CD4-positive, alpha-beta T cell treated with Interleukin-21 for 1 hour (primary cell): ENCODE data around the gene NUP43.
"Not testable (repeated sequence)": the region's sequence is repeated elsewhere in the genome, so short reads cannot be mapped to it uniquely, and the experiment has no call there.

ENCODE experiments used
- DNase-seq: peaks from one replicate; pipeline ENCODE4 v3.0.0-alpha.2; 2020

NUP43 gene

DNA sequence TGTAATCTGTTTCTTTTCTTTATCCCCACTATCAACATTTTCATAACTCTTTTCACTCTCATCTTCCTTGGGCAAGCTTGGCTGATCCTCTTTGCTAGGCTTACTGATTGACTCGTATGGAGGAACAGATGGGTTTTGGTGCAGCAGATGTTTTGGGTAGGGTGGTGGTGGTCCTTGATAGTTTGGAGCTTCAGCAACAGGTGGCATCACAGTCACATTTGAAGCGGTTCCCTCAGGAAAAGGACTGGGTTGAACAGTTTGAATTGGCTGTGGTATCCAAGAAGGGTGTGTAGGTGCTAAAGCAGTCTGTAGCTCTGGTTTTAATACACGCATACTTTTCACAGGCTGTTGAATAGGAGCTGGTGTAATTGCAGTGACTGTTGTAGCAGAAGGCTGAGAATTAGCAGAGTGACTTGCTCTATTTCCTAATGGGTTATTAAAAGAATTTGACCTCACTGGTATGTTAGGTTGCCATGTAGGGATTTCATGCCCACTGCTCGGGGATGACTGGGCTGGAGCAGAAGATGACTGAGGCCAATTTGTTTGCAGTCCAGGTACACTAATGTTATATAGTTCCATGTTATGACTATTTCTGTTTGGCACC, 63.0 kb downstream of the NUP43 start:
- DNase-seq = no peak

DNA sequence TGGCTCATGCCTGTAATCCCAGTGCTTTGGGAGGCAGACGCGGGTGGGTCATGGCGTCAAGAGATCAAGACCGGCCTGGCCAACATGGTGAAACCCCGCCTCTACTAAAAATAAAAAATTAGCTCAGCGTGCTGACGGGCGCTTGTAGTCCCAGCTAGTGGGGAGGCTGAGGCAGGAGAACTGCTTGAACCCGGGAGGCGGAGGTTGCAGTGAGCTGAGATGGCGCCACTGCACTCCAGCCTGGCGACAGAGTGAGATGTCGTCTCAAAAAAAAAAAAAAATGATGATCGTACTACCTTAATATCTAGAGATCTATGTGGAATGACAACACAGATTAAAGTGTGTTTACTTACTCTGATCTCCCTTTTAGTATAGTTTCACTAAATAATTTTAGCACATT, 64.5 kb downstream of the NUP43 start:
- DNase-seq = not testable (repeated sequence)

- DNase-seq = no peak
Measured at GRCh38 chr6:149681209-149681608, 65.1 kb downstream of the NUP43 start.

DNA sequence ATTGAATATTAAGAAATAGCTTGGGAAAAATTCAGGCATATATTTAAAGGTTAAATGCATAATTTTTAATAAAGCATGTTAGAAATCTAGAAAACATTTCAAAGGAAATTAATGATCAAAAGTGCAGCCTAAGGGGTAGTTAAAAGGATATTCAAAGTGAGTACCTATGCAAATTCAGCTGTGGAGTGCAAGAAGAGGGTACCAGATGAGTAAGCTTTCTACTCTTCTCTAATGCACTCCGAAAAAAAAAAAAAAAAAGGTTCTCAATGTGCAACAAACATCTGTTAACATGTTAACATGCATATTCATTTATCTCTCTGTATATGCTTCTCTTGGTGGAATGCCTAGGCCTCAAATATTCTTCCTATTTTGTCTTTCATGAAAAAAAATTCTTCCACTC, 65.8 kb downstream of the NUP43 start:
- no peak for DNase-seq
